HEK293 (cell line): ENCODE measurements around the gene XPO4.
"Not testable (repeated sequence)": the region's sequence is repeated elsewhere in the genome, so short reads cannot be mapped to it uniquely, and the experiment has no call there.

ENCODE experiments used
- CTCF ChIA-PET: fragments of 350-600 bp; formaldehyde crosslinking; extraction: SDS; loops from one replicate; lab custom pipeline; 2021; ENCODE audit warnings: antibody characterized with exemption; lab: Yijun Ruan, JAX
- POLR2A ChIA-PET: fragments of 300-600 bp; formaldehyde crosslinking; extraction: SDS; loops from one replicate; lab custom pipeline; 2020; ENCODE audit warnings: antibody characterized with exemption, inconsistent platforms; lab: Yijun Ruan, JAX
- H3K27ac ChIP-seq: fragments of 200-500 bp; sonication (Bioruptor generic); 2 replicates; pipeline ENCODE4 v1.5.1; 2014; ENCODE audit warnings: low read depth, low read length, control low read depth, inconsistent platforms; ENCODE audit errors: extremely low read depth
- H3K36me3 ChIP-seq, 2 experiments: fragments of 200-500 bp in 1 of 2; sonication (Bioruptor generic) in 1 of 2; 1 replicate in 1 of 2; 2 replicates in 1 of 2; pipeline ENCODE4 v1.5.1; 2014 to 2017; ENCODE audit warnings: inconsistent platforms in 2 of 2, low read length in 2 of 2; ENCODE audit not compliant: control insufficient read depth in 2 of 2, insufficient read depth in 1 of 2
- H3K4me1 ChIP-seq: fragments of 200-500 bp; sonication (Bioruptor generic); 2 replicates; pipeline ENCODE4 v1.5.1; 2014; ENCODE audit warnings: mild to moderate bottlenecking, low read length, inconsistent platforms; ENCODE audit not compliant: control insufficient read depth, insufficient read depth
- H3K4me3 ChIP-seq: 2 replicates; pipeline ENCODE4 v1.5.1; 2011; ENCODE audit warnings: low read depth, mild to moderate bottlenecking, control low read depth, low read length, moderate library complexity
- H3K9me3 ChIP-seq: fragments of 200-500 bp; sonication (Bioruptor generic); 2 replicates; pipeline ENCODE4 v1.5.1; 2014; ENCODE audit warnings: low read depth, low read length, inconsistent platforms; ENCODE audit not compliant: control insufficient read depth, insufficient read depth
- FEZF1 ChIP-seq: fragments of 450-650 bp; formaldehyde crosslinking; IDR thresholded peaks from 2 replicates; pipeline ENCODE4 v1.5.1; 2016; ENCODE audit warnings: missing biosample characterization, missing genetic modification characterization
- IKZF3 ChIP-seq: fragments of 450-650 bp; IDR thresholded peaks from 2 replicates; pipeline ENCODE4 v1.5.0; 2018; ENCODE audit warnings: missing biosample characterization, mild to moderate bottlenecking, missing genetic modification characterization, moderate library complexity
- KLF1 ChIP-seq: fragments of 450-650 bp; formaldehyde crosslinking; IDR thresholded peaks from 2 replicates; pipeline ENCODE4 v1.5.1; 2016; ENCODE audit warnings: missing biosample characterization, missing genetic modification characterization
- OSR2 ChIP-seq: fragments of 450-650 bp; formaldehyde crosslinking; IDR thresholded peaks from 2 replicates; pipeline ENCODE4 v1.5.1; 2016; ENCODE audit warnings: missing biosample characterization, missing genetic modification characterization
- PRDM6 ChIP-seq: fragments of 450-650 bp; formaldehyde crosslinking; IDR thresholded peaks from 2 replicates; pipeline ENCODE4 v1.5.1; 2017; ENCODE audit warnings: missing biosample characterization, missing genetic modification characterization
- SALL2 ChIP-seq: fragments of 450-650 bp; formaldehyde crosslinking; IDR thresholded peaks from 2 replicates; pipeline ENCODE4 v1.5.0; 2017; ENCODE audit warnings: missing biosample characterization, mild to moderate bottlenecking, missing genetic modification characterization, borderline replicate concordance
- ZBTB17 ChIP-seq: fragments of 450-650 bp; formaldehyde crosslinking; IDR thresholded peaks from 2 replicates; pipeline ENCODE4 v1.5.1; 2016; ENCODE audit warnings: missing biosample characterization, missing genetic modification characterization
- ZNF10 ChIP-seq: fragments of 450-650 bp; formaldehyde crosslinking; IDR thresholded peaks from 2 replicates; pipeline ENCODE4 v1.5.1; 2017; ENCODE audit warnings: missing biosample characterization, missing genetic modification characterization
- ZNF121 ChIP-seq: fragments of 450-650 bp; formaldehyde crosslinking; IDR thresholded peaks from 2 replicates; pipeline ENCODE4 v1.5.1; 2016; ENCODE audit warnings: missing biosample characterization, missing genetic modification characterization
- ZNF133 ChIP-seq: fragments of 450-650 bp; formaldehyde crosslinking; IDR thresholded peaks from 2 replicates; pipeline ENCODE4 v1.5.1; 2016; ENCODE audit warnings: missing biosample characterization, missing genetic modification characterization
- ZNF138 ChIP-seq: fragments of 450-650 bp; formaldehyde crosslinking; IDR thresholded peaks from 2 replicates; pipeline ENCODE4 v1.5.1; 2016; ENCODE audit warnings: missing biosample characterization, missing genetic modification characterization, borderline replicate concordance
- ZNF24 ChIP-seq: fragments of 450-650 bp; formaldehyde crosslinking; IDR thresholded peaks from 2 replicates; pipeline ENCODE4 v1.5.1; 2016; ENCODE audit warnings: missing biosample characterization, missing genetic modification characterization
- ZNF292 ChIP-seq: fragments of 450-650 bp; formaldehyde crosslinking; IDR thresholded peaks from 2 replicates; pipeline ENCODE4 v1.5.1; 2016; ENCODE audit warnings: low read depth, missing biosample characterization, missing genetic modification characterization, borderline replicate concordance
- ZNF311 ChIP-seq: fragments of 450-650 bp; formaldehyde crosslinking; IDR thresholded peaks from 2 replicates; pipeline ENCODE4 v1.5.1; 2017; ENCODE audit warnings: missing biosample characterization, missing genetic modification characterization, borderline replicate concordance
- ZNF501 ChIP-seq: fragments of 450-650 bp; formaldehyde crosslinking; IDR thresholded peaks from 2 replicates; pipeline ENCODE4 v1.5.1; 2016; ENCODE audit warnings: missing biosample characterization, missing genetic modification characterization
- ZNF514 ChIP-seq: fragments of 450-650 bp; formaldehyde crosslinking; IDR thresholded peaks from 2 replicates; pipeline ENCODE4 v1.5.1; 2016; ENCODE audit warnings: missing biosample characterization, missing genetic modification characterization
- ZNF529 ChIP-seq: fragments of 450-650 bp; formaldehyde crosslinking; IDR thresholded peaks from 2 replicates; pipeline ENCODE4 v1.5.1; 2017; ENCODE audit warnings: missing genetic modification characterization, missing biosample characterization; ENCODE audit not compliant: insufficient replicate concordance
- ZNF555 ChIP-seq: fragments of 450-650 bp; formaldehyde crosslinking; conservative IDR thresholded peaks from 2 replicates; pipeline ENCODE4 v1.5.1; 2017; ENCODE audit warnings: missing biosample characterization, mild to moderate bottlenecking, missing genetic modification characterization, inconsistent platforms
- ZNF561 ChIP-seq: fragments of 450-650 bp; IDR thresholded peaks from 2 replicates; pipeline ENCODE4 v1.5.1; 2018; ENCODE audit warnings: missing biosample characterization, missing genetic modification characterization, borderline replicate concordance
- ZNF701 ChIP-seq: fragments of 450-650 bp; formaldehyde crosslinking; IDR thresholded peaks from 2 replicates; pipeline ENCODE4 v1.5.1; 2016; ENCODE audit warnings: missing biosample characterization, missing genetic modification characterization
- ZSCAN18 ChIP-seq: fragments of 450-650 bp; formaldehyde crosslinking; IDR thresholded peaks from 2 replicates; pipeline ENCODE4 v1.5.1; 2016; ENCODE audit warnings: missing biosample characterization, missing genetic modification characterization
- ZSCAN4 ChIP-seq: fragments of 450-650 bp; formaldehyde crosslinking; IDR thresholded peaks from 2 replicates; pipeline ENCODE4 v1.5.1; 2017; ENCODE audit warnings: missing biosample characterization, missing genetic modification characterization

XPO4 gene

GRCh38 chr13:20901668-20902437 is 693 bp downstream of the XPO4 start (continued):
- TF ChIP-seq SALL2 (tag by site-specific recombination) (no peak), ZNF10 (no peak), ZBTB17 (tag by site-specific recombination) (peak; percentile 65; the same call in 1 of the 2 replicates), ZSCAN4 (tag by site-specific recombination) (no peak)

- CTCF ChIA-PET, result no interaction called here
- POLR2A ChIA-PET, result interaction anchor here (0.7 kb wide), 1 partner anchor 523 kb away, joined by 3 read pairs; no protein-coding TSS in a partner anchor
- no peak overlapping the region for H3K27ac ChIP-seq
- TF ChIP-seq ZNF561 (no peak), ZNF311 (tag by site-specific recombination) (no peak), KLF1 (tag by site-specific recombination) (no peak)
- TF ChIP-seq, all 188 proteins: peak for 0
- peaks cover 4 to 10% of the 10 kb centered on the region in 2 experiments; a peak in 2 of 3 replicates for H3K36me3 ChIP-seq
- 0 out of 2 replicates have a peak, but pooled peaks cover 2% of the 10 kb centered on the region for H3K4me1 ChIP-seq
- H3K4me3 ChIP-seq, result no peak overlapping the region
- no peaks in the 10 kb centered on the region for H3K9me3 ChIP-seq
These were observed 8.3 kb downstream of the XPO4 start for GRCh38 chr13:20894245-20894644.

GRCh38 chr13:20891768-20892167 is 10.8 kb downstream of the XPO4 start:
- Histone ChIP-seq H3K9me3 (no peaks in the 10 kb centered on the region), H3K36me3 (no peaks in the 10 kb centered on the region; a peak in 1 of 3 replicates), H3K27ac (no peak overlapping the region), H3K4me3 (no peak overlapping the region), H3K4me1 (0 out of 2 replicates have a peak, but pooled peaks cover under 1% of the 10 kb centered on the region)
- POLR2A ChIA-PET, result interaction anchor here (1.1 kb wide), 1 partner anchor 11 kb away, joined by 3 read pairs; the partner anchor contains the start of gene XPO4
- TF ChIP-seq ZNF121 (peak; percentile 66), ZNF501 (tag by site-specific recombination) (no peak), FEZF1 (tag by site-specific recombination) (0 out of 2 replicates have a peak, but pooled peaks have one; percentile 19), ZNF514 (tag by site-specific recombination) (no peak), ZNF529 (no peak), ZNF701 (tag by site-specific recombination) (no peak), ZNF24 (no peak), ZNF138 (no peak), ZNF555 (tag by site-specific recombination) (no peak)
- CTCF ChIA-PET, result no interaction called here

GRCh38 chr13:20891034-20891433 is 11.5 kb downstream of the XPO4 start:
- 0 out of 2 replicates have a peak, but pooled peaks have one; percentile 24 for TF ChIP-seq PRDM6 (tag by site-specific recombination)
- TF ChIP-seq ZSCAN18 (tag by site-specific recombination), result no peak
- TF ChIP-seq IKZF3 (tag by site-specific recombination), result no peak
- no peak for TF ChIP-seq ZNF561
- peak; percentile 59; the same call in 1 of the 2 replicates for TF ChIP-seq OSR2 (tag by site-specific recombination)
- no peak for TF ChIP-seq ZNF133 (tag by site-specific recombination)
- TF ChIP-seq ZNF292 (tag by site-specific recombination), result no peak
- ChIA-PET POLR2A (no interaction called here), CTCF (interaction anchor here (0.6 kb wide), 1 partner anchor 28 kb away, joined by 3 read pairs; no protein-coding TSS in a partner anchor)
- no peaks in the 10 kb centered on the region; a peak in 1 of 3 replicates for H3K36me3 ChIP-seq
- no peaks in the 10 kb centered on the region for H3K4me1 ChIP-seq
- no peaks in the 10 kb centered on the region for H3K9me3 ChIP-seq
- H3K4me3 ChIP-seq, result no peak overlapping the region
- H3K27ac ChIP-seq, result no peak overlapping the region

GRCh38 chr13:20890540-20890939 is 12.0 kb downstream of the XPO4 start:
- H3K4me3 ChIP-seq, H3K4me1 ChIP-seq, H3K9me3 ChIP-seq, POLR2A ChIA-PET, H3K36me3 ChIP-seq, H3K27ac ChIP-seq: not testable (repeated sequence)
- CTCF ChIA-PET, result interaction anchor here (0.6 kb wide), 1 partner anchor 27 kb away, joined by 3 read pairs; no protein-coding TSS in a partner anchor
